ENCODE results near the gene SNX33. TPM values are rescaled to one million over a fixed set of nuclear protein-coding genes. Genes with fewer than 3 reads are reported as not detected.
"Not testable (repeated sequence)": the region's sequence is repeated elsewhere in the genome, so short reads cannot be mapped to it uniquely, and the experiment has no call there.

The SNX33 gene
- polyA plus RNA-seq, 1 donor: 12.6 TPM

DNA sequence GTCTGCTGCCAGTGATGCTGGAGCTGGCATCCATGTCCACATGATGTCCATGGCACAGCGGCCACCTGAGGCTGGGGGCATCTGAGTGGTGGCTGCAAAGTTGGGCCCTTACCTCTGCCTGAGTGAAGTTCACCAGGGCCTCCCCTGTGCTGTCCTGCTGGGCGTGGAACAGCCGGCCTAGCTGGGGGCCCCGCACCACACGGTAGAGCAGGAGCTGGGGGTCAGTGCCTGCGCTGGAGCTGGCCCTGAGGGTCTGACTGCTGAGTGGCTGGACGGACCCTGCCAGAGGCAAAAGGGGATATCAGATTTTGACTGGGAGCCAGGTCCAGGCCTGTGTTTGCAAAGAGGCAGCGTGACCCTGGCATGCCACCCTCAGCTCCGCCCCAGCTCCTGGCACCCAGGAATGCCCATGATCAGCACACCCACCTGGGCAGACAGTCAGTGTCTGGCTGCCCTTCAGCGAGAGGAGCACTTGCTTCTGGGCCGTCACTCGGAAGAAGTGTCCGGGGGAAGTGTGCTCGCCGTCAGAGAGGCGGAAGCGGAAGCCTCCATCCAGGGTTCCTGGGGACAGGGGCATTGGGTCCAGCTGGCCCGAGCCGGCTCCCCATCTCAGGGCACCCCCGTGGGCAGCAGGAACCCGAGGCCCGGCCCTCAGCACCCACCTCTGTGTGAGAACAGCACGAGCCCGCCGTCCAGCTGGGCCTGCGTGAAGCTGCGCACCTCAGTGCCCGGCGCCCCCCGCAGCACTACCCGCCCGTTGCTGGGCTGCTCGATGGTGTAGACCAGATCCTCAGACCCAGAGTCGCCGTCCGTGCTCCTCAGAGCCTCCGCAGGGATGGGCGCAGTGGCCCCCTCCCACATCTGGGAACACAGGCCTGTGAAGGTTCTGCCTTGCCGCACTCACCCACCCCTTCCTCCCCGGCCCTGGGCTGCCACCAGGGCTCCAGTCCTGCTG is 34.7 kb downstream of the SNX33 start:
- DNase-seq (ENCODE audit: low read depth): no peak

DNA sequence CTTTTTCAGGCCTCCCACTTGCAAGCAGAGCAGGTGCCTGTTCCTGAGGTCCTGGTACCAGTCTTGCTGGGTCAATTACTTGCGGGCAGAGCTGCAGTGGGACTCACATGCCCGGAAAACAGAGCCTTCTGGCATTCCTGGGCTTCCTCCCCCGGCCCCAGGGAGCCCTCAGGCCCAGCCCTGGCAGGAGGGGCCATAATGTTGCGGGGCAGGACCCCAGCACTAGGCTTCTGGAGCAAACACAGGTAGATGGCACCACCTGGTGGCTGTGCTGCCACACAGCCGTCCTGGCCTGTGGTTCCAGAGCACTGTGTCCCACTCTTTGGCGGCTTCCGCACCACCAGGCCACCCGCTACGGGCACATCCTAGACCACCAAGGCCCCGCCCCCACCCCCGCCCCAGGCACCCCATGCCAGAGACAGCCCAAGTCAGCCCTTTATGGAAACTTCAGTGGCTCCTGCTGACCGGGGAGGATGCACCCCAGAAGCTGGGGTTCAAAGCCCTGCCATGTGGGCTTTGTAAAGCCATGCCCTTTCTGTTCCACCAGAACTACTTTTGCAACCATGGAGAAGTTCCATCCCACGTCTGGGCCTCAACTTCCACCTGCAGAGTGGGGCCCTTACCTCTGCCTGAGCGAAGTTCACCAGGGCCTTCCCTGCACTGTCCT is 36.1 kb downstream of the SNX33 start:
- DNase-seq (ENCODE audit: low read depth): not testable (repeated sequence)

DNA sequence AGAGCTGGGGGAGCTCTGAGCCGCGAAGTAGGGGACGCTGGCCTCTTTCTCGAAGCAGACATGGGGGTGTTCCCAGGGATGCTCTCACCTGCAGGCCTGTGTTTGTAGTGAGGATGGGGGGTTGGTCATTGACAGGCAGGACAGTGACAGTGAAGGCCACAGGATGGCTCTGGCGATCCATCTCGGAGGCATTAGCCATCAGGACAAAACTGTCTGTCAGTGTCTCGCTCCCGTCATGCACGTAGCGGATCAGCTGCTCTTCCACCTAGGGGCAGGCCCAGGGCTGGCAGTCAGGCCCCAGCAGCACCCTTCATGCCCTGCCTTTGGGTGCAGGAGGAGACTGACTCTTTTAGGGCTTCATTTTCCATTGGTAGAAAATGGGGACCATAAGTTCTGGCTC is 36.9 kb downstream of the SNX33 start:
- DNase-seq (ENCODE audit: low read depth): no peak

DNA sequence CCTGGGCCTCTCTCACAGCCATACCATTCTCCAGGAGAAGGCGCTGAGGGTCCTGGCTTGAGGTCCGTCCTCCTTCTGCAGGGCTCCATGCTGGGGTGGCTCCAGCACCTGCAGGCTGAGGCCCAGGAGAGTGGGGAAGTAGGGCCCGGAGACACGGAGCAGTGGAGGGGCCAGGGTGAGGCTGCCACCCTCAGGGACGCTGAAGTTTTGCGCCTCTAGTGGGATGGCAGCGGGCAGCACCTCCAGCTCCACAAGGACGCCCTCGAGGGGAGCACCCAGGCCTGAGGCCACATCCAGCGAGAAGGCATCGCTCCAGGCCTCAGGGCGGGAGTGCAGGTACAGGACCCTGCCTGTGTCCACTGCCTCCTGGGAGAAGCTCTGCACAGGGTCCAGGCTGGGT is 37.5 kb downstream of the SNX33 start:
- no peak for DNase-seq (ENCODE audit: low read depth)

DNA sequence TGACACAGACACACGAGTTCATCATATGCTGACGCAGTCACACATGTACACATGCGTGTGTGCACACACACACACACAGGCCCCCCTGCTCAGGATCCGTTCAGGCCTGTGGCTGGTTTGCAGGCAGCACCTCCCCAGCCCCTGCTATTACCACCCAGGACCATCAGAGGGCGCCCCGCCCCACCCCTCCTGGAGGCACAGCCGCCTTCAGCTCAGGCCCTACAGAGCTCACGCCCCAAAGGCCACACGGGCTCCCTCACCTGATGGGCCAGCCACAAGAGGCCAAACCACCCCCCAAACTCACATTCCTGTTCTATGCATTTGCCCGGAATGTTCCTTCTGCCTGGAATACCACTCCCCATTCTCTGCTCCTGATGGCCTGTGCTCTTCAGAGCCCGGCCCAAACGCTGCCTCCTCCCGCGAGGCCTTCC is 38.5 kb downstream of the SNX33 start:
- not testable (repeated sequence) for DNase-seq (ENCODE audit: low read depth)

DNA sequence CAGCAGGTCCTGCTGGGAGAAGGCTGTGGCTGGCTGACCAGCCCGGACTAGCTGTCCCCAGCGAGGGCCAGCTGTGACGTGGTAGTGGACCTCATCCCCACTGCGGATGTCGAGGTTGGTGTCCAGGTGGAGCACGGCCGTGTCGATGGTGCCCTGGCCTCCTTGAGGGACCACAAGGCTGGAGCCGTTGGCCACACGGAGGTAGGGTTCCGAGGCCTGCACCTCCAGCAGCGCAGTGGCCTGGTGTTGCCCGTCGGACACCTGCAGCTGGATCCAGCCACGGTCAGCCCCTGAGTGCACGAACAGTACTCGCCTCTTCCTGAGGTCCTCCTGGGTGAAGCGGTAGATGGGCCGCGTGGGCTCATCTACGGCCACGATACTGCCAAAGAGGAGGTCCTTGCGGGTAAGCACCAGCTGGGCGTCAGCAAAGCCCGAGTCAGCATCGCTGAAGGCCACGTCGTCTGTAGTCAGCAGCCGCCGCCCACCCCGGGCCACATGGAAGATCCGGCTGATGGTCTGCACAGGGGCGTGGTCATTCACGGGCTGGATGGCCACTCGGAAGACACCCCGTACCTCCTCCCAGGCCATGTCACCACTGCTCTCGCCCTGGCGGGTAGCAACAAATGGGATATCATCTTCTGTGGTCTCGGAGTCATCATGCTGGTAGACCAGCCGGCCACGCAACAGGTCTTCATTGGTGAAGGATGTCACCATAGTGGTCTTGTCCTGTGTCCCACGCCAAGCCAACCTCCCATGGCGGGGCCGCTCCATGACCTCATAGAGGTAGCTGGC is 40.0 kb downstream of the SNX33 start:
- DNase-seq (ENCODE audit: low read depth): no peak

DNA sequence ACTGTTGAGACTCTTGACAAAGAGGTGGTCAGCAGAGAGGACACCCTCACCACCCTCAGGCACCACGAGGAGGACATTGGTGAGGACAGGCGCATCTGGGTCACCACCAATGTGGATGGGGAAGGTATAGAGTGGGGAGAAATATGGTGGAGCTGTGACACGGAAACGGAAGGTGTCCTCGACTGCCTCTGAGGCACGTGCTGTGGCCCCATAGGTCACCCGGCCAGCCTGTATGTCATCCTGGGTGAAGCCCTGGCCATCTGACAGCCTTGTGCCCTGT is 40.5 kb downstream of the SNX33 start:
- no peak for DNase-seq (ENCODE audit: low read depth)

DNA sequence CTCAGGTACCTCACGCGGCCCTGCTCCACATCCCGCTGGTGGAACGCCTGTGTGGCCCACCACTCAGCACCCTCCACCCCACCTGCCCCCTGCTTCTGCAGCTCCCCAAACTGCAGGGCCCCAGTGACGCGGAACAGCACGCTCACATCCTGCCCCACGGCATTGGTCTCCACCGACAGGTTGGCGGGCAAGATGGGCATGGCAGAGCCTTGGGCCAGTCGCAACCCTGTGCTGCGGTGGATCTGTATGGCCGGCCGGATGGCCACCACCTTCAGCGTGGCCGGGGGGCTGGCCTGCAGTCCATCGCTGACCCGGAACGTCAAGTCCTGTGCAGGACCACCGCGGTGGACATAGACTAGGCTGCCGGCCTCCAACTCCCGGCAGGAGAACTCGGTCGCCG is 41.1 kb downstream of the SNX33 start:
- no peak for DNase-seq (ENCODE audit: low read depth)

DNA sequence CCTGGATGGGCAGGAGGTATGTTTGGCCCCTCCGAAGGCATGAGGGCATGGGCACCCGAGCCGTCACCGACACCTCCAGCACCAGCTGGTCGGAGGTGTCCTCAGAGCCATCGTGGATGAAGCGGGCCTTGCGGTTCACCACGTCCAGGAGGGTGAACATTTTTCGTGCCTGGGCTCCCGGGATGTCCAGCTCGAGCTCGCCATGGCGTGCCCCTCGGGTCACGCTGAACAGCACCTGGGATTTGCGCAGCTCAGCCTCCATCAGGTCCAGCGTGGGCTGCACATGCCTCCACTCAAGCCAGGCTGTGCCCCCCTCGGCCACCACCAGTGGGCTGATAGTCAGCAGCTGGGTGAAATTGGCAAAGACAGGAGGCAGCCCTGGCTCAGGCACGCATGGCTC is 41.7 kb downstream of the SNX33 start:
- not testable (repeated sequence) for DNase-seq (ENCODE audit: low read depth)

DNA sequence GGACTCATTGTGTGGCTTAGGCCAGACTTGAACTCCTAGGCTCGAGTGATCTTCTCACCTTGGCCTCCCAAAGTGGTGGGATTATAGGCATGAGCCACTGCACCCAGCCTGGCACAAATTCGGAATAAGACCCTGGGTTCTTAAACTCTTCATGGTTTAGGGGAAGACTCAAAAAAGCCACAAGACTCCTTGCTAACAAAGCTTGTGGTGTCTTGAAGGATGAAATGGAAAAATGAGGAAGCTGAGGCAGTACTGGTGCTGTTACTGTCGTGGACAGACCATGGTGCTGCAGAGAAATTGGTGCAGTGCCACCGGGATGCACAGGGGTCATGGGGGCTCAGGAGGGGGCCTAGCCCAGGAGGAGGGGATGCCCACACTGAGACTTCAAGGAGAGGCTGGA is 44.6 kb downstream of the SNX33 start:
- DNase-seq (ENCODE audit: low read depth): not testable (repeated sequence)

DNA sequence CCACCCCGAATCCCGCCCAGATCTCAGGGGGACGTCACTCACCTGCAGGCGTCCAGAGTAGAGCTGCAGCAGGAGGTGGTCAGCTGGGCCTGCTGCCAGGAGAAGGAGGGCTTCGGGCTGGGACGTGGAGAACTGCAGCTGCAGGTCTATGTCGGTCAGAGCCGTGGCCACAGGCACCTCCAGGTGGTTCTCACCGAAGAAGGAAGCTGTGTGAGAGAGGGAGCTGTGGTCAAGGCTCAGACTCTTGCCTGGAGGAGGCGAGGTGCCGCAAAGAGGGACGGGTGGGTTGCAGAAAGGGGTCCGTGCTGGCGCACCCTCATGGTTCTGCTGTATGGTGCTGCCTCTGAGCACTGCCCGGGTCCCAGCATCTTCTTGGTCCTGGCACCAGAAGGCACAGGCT is 45.3 kb downstream of the SNX33 start:
- DNase-seq (ENCODE audit: low read depth): not testable (repeated sequence)

DNA sequence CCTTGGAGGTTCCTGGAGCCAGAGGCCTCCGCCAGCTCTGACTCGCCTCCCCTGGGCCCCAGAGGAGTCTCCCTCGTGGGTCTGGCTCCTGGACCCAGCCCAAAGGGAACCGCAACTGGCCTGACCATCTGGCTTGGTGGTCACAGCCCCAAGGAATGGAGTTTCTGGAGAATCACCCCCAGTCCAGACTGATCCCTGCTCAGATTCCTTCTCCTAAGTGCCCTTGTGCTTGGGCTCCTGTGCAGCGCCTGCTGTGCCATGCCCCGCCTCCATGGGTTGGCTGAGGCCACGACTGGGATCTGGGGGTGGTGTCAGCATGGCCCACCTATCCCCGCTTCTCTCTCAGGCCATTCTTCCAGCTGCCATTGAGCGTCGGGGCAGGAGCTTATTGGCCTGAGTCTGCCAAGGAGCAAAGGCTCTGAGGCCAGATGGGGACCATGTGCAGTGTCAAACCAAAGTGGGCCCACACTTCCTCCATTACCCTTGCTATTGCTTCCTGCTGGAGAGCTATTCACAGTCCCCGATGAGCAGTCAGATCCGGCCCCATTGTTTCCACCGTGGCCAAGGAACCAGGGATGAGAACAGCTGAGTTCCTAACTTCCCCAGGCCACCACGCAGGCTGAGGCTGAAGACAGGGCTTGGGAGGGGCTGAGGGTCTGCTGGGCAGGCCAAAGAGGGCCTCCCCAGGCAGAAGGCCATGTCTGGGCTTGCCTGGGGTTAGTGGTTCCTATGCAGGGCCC is 46.0 kb downstream of the SNX33 start:
- DNase-seq (ENCODE audit: low read depth): no peak

DNA sequence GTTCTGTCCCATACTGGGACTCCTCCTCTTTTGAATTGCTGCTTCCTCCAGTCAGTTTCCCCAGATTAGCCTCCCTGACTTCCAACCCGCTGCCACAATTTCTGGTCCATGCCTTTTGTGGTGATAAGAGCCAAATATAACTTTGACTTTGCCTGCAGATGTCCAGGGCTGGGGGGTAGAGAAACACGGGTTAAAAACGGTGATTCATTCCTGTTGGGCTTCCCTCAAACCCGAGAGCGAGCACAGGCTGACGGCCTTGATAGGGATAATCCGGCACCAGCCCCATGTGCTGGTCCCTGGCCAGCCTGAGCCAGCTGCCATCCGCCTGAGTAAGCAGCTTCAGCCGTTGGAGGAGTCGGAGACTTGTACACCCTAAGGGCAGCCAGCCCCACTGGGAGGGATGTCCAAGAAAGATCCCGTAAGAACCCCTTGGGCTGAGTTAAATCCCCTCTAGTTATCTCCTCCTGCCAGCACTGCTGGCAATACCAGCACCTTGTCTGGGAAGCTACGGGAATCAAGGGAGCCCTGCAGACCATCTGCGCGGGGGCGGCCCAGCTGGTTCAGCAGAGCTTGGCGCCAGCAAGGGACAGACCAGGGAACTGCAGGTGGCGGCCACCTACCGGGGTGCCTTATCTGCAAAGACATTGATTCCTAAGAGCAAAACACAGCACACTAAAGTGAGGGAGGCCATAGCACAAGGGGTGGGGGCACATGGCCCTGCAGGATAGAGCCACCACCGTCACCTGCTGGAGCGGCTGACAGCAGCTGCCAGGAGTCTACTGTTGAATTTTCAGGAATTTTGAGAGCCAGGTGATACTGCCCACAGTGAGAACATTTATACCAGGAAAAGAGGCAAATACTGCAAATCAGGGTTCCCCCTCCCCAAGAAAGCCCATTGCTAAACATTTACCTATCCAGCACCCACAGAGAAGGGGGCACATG is 46.8 kb downstream of the SNX33 start:
- no peak for DNase-seq (ENCODE audit: low read depth)

DNA sequence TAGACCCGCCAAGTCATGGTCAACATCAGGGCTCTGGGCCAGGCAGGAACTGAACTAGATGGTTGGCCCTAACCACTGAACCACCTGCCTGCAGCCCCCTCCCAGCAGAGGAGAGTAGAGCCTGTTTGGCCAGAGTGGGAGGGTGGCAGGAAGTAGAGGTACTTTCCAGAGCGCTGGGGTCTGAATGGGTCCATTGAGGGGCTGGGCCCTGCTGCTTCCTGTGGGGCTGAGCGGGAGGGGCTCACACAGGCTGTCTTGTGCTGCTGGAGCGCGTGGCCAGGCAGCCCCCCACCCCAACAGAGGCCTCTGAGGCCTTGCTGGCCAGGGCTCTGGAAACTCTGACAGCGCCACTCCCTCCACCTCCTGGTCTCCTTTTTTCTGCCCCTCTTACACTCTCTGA is 47.5 kb downstream of the SNX33 start:
- no peak for DNase-seq (ENCODE audit: low read depth)

DNA sequence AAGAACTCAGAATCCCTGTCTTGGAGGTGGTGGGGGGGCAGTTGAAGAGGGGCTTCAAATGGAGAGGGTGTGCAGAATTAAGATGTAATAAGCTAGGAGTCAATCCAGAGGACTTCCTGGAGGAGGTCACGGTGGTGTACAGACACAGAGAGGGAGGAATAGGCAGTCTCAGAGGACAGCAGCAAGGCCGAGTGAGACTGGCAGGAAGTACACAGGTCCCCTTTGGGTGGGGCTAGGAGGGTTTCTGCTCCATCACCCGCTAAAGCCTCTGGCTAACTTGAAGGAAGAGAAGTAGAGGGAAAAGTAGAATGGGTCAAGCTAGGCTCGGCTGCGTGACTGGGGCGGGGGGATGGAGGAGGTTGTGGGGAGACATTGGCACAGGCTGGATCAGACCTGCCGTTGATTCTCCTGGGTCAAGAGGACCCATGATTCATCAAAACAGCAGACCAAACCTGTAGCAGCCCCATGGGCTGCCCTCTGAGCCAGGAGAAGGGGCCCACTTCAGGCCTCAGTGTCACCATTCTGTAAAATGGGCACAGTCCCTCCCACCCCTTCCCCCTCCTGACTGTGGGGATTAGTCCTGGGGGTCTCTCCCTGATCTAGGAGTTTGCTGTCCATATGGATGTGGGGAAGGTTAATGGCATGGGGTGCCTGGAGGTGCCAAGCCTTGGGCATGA is 48.1 kb downstream of the SNX33 start:
- DNase-seq (ENCODE audit: low read depth): no peak

DNA sequence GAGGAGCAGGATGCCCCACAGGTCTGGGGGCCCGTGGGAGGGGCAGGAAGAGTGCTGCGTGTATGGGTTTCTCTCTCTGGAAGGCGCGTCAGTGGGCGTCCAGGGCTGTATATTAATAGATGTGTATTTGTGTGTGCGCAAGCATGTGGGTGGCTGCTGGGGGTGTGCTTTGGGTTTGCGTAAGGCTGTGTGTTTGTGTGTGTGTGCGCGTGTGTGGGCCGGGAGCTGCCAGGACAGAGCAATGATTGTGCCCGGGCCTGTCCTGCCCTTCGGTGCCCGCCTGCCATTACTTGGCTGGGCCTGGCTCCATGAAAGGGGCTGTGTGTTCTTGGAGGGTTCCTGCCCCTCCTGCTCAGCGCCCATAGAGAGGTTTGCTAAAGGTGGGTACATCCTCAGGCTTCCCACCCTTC is 48.6 kb downstream of the SNX33 start:
- DNase-seq (ENCODE audit: low read depth): no peak

DNA sequence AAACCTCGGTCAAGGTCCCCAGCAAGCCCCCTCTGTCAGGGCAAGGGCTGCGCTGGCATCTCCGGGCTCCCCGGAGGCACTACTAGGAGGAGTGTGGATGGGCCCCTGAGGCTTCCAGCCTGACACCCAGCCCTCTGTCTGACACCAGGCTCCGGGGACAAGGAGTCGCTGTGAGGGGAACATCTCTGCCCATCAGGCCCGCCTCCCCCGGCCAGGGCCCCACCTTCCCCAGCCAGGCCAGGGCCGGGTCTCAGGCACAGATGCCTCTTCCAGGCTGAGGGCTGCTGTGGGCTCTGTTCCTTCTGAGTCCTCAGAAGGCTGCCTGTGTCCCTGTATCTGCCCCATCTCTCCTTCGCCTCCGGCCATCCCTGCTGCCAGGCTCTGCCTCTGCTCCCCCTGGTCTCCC is 49.1 kb downstream of the SNX33 start:
- DNase-seq (ENCODE audit: low read depth): no peak

DNA sequence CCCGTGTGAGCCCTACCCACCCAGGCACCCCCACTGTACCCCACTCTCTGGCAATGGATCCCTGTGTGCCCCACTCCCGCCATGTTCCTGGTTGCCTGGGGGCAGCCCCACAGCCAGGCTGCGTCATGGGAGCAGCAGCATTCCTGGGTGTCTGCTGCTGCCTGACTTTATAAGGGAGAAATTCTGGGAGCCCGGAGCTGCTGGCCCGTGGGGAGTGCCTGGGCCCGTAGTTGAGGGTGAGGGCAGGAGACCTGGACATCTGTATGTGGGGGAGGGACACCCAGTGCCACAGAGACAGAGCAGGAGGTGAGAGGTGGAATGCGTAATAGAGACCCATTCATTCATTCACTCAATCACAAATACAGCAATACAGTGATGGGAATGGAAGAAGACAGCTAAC is 49.8 kb downstream of the SNX33 start:
- no peak for DNase-seq (ENCODE audit: low read depth)

DNA sequence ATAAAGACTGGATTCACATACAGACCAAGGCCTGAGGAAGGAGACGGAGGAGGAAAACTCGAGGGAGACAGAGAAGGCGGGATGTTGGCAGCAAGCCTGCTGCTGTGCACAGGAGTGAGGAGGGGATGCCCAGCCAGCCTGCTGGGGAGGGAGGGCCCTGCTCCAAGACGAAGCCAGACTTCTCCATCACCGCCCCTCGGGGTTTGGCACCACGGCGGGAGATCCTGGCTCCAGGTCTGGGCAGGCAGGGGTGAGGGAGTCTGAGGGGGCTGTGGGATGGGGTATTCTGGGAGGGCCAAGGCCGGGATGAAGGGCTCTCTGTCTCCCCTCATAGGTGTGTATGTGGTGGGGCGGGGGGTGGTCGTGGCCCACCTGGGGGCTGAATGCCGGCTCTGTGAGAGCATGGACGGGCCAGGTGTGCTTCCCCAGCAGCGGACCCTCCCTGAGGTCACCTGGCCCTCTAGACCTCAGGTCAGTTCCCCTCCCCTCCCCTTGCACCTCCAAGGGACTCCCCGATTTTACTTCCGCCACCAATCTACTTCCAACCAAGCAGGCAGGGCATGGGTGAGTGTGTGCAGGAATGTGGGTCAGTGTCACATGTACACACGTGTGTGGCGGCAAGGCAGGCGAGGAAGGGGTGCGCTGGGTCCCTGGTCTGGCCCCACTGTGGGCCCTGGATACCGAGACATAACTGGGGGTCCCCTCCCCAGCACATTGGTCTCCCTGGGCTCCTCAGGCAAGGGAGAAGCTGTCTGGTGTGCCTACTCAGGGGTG is 50.4 kb downstream of the SNX33 start:
- DNase-seq (ENCODE audit: low read depth): not testable (repeated sequence)
